ENCODE data around the gene RERE.

The RERE gene

DNA sequence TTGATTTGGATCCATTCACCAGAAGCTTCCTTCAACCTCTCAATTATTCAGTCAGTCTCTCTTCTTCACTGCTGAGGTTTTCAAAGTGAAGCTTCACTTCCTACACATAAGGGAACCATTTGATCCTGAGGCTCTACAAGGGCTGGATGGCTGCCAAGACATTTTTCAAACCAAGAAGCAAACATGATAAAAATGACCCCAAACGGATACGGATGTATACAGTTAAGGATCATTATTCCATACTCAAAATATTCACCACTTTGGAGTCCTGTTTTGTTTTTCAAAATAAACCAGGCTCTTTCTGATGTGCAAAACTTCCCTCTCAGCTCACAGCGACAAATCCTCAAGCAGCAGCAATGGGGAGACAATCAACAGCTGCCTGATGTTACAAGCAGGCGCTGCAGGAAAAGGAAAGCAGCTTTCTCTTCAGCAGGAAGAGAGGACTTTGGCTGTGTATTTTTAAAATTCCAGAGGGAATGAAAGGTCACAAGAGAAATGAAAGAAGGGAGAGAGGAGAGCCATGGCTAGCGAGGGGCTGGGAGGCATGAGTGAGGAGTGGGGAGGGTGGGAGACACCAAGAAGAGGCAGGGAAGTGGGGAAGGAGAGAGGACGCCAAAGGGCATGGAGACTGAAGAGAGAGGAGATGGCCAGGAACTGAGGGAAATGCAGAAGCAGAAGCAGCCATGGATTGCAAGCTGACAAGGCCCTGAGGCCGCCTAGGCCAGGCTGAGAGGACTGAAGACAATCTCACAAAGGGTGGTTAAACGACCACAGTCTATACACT, 354.1 kb downstream of the RERE start:
- TF ChIP-seq, protein P1, sequence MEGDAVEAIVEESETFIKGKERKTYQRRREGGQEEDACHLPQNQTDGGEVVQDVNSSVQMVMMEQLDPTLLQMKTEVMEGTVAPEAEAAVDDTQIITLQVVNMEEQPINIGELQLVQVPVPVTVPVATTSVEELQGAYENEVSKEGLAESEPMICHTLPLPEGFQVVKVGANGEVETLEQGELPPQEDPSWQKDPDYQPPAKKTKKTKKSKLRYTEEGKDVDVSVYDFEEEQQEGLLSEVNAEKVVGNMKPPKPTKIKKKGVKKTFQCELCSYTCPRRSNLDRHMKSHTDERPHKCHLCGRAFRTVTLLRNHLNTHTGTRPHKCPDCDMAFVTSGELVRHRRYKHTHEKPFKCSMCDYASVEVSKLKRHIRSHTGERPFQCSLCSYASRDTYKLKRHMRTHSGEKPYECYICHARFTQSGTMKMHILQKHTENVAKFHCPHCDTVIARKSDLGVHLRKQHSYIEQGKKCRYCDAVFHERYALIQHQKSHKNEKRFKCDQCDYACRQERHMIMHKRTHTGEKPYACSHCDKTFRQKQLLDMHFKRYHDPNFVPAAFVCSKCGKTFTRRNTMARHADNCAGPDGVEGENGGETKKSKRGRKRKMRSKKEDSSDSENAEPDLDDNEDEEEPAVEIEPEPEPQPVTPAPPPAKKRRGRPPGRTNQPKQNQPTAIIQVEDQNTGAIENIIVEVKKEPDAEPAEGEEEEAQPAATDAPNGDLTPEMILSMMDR (IDR thresholded peaks at IDR 0.05; ENCODE audit: low read length, missing control alignments): no peak

DNA sequence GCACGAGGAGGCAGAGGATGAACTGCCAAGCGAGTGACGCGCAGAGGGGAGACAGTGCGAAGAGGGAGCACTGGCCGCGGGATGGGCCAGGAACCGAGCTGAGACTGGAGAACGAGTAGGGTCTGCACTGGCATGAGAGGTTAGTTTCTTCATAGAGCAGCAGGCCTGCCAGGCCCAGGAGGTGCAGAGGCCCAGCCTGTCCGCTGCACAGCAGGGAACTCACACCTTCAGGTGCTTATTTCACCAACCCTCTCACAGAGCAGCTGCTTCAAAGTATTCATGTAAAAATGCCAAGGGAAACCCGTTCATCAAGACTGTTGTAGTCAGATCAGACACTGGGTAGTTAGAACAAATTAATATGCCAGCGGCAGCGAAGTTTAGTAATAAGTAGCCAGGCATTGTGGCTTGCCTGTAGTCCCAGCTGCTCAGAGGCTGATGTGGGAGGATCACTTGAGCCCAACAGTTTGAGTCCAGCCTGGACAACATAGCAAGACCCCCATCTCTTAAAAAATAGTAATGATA, 355.0 kb downstream of the RERE start:
- TF ChIP-seq, protein P1 (IDR thresholded peaks at IDR 0.05; ENCODE audit: low read length, missing control alignments): no peak
- no peak for DNase-seq (ENCODE audit: low read depth)
- H3K4me3 ChIP-seq (replicated peaks; ENCODE audit: low read depth, low read length): no peak overlapping the region

More for the DNA sequence above, 354.1 kb downstream of the RERE start:
- peak overlapping the region; percentile 4 for H3K4me3 ChIP-seq (replicated peaks; ENCODE audit: low read depth, low read length)
- peak; percentile 82 for DNase-seq (ENCODE audit: low read depth)

DNA sequence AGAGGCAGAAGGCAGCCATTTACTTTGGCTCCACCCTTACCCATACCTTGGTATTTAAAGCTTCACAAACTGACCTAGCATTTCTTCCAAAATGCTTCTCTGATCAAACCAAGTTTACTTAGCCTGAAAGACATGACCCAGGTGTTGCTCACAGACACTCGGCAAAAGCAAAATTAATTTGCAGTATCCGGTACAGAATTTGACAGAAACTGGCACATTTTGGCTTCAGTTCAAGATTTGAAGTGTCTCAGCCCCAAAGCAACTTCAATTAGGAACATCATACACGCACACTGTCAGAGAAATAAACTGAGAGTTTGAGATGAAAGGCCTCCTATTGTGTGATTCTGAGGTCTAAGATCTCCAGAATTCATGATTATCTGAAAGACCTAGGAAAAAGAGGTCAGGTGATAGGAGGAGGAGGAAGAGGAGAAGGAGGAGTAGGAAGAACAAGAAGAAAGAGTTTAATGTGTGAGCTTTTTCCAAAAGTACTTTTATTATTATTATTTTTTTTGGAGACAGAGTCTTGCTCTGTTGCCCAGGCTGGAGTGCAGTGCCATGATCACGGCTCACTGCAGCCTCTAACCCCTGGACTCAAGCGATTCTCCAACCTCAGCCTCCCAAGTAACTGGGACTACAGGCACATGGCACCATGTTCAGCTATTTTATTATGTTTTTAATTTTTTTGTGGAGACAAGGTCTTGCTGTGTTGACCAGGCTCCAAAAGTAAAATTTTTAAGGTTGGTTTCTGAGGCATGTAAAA, 355.9 kb downstream of the RERE start:
- H3K4me3 ChIP-seq (replicated peaks; ENCODE audit: low read depth, low read length): no peak overlapping the region
- no peak for DNase-seq (ENCODE audit: low read depth)
- TF ChIP-seq, protein P1 (IDR thresholded peaks at IDR 0.05; ENCODE audit: low read length, missing control alignments): no peak

DNA sequence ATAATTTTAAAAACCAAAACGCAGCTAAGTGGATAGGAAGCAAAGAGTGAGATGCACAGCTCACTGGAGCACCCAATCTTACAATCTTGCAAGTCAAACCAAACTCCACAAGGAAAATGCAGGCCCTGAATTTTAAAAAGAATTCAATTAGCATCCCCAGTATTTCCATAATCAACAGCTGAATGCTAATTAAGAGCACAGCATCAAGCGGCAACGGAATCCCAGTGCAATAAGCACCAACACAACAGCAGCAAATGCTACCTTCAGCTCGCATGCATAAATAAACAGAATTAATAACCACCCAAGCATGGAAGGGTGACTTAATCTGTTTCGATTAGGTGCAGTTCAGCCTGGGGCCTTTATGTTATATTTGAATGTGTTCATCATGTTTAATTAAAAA, 356.7 kb downstream of the RERE start:
- no peak for DNase-seq (ENCODE audit: low read depth)
- H3K4me3 ChIP-seq (replicated peaks; ENCODE audit: low read depth, low read length): no peak overlapping the region
- TF ChIP-seq, protein P1 (IDR thresholded peaks at IDR 0.05; ENCODE audit: low read length, missing control alignments): no peak

DNA sequence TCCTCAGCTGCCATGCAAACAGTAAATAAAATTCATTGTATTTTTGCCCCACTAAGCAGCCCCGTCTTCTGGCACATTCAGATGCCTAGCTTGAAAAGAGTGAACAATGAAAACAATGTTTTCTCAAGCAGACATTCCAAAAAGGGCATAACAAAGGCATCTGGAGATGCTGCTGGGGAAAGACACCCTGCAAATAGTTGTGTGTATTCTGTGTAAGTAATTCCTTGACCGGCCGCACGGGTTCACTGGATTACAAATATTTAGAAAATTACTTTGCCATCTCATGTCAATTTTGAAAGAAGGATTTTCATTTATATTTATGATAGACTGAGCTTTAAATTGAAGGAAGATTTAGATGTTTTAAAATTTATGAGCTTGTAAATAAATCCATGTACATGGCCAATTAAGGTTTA, 357.3 kb downstream of the RERE start:
- no peak overlapping the region for H3K4me3 ChIP-seq (replicated peaks; ENCODE audit: low read depth, low read length)
- TF ChIP-seq, protein P1 (IDR thresholded peaks at IDR 0.05; ENCODE audit: low read length, missing control alignments): no peak
- no peak for DNase-seq (ENCODE audit: low read depth)

DNA sequence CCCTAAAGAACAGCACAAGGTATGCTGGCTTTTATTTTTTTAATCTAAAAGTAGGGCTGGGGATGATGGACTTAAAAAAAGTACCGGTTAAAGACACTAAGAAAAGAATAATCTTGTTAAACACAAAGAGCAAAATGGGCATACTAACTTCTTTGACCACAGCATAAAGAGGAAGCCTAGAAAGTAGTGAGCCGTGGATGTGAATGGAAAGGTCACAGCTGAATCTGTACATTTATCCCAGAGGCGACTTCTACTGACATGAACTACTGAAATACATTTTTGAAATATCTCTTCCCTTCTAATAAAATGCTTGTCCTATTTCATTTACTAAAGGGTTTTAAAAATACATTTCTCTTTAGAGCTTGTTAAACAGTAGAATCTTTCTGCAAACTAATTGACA, 358.8 kb downstream of the RERE start:
- TF ChIP-seq, protein P1 (IDR thresholded peaks at IDR 0.05; ENCODE audit: low read length, missing control alignments): no peak
- DNase-seq (ENCODE audit: low read depth): no peak
- no peak overlapping the region for H3K4me3 ChIP-seq (replicated peaks; ENCODE audit: low read depth, low read length)
